ENCODE data around the gene SMARCD1.

DNA sequence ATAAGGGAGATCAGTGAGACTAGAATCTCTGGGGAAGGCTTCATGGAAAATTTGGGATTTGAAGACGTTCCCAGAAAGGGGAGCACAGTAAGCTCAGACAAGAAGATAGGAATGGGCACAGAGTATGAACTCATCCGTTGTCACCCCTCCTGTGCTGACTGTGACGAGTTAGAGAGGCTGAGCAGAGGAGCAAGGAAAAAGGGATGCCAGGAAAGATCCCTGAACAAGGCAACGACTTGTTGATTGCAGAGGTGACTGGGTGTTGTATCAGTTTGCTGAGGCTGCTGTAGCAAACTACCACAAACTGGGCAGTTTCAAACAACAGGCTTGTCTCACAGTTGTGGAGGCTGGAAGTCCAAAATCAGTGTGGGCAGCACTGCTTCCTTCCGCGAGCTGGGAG lies 12.8 kb downstream of the SMARCD1 start:
- TF ChIP-seq POLR2AphosphoS5 (IDR thresholded peaks at IDR 0.05; ENCODE audit: low read depth, low read length): no peak
- TF ChIP-seq, protein P1, sequence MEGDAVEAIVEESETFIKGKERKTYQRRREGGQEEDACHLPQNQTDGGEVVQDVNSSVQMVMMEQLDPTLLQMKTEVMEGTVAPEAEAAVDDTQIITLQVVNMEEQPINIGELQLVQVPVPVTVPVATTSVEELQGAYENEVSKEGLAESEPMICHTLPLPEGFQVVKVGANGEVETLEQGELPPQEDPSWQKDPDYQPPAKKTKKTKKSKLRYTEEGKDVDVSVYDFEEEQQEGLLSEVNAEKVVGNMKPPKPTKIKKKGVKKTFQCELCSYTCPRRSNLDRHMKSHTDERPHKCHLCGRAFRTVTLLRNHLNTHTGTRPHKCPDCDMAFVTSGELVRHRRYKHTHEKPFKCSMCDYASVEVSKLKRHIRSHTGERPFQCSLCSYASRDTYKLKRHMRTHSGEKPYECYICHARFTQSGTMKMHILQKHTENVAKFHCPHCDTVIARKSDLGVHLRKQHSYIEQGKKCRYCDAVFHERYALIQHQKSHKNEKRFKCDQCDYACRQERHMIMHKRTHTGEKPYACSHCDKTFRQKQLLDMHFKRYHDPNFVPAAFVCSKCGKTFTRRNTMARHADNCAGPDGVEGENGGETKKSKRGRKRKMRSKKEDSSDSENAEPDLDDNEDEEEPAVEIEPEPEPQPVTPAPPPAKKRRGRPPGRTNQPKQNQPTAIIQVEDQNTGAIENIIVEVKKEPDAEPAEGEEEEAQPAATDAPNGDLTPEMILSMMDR (IDR thresholded peaks at IDR 0.05): no peak

Measured in Panc1 (cell line).